Lung microvascular endothelial cell (primary cell): Measurements from ENCODE around the gene CCDC178. TPM values are rescaled to one million over a fixed set of nuclear protein-coding genes. Genes with fewer than 3 reads are reported as not detected.

Experiments
- total RNA-seq: library from RNA; depleted of rRNA; stranded (reverse); fragments of >200 nt; gene quantifications from 2 replicates; pipeline ENCODE4 v1.2.1, GENCODE V29; 2014

The CCDC178 gene
- total RNA-seq, 1 donor from 2014 or later = not detected

Other genes starting within 250 kb of the CCDC178 start
- 0.20 and 0.22 TPM in 2 replicates for gene ASXL3, start 137.5 kb upstream of the CCDC178 start, total RNA-seq